Astrocyte (in vitro differentiated cells and primary cell): Measurements from ENCODE around the gene NDOR1. TPM values are rescaled to one million over a fixed set of nuclear protein-coding genes. Genes with fewer than 3 reads are reported as not detected.

Experiments
- DNase-seq: peaks from one replicate; pipeline ENCODE4 v3.0.0-alpha.2; 2010; ENCODE audit warnings: low read depth
- FAIRE-seq: peaks from 2 replicates; lab custom pipeline; 2011; peaks lifted over from hg19 to GRCh38; lab: Jason Lieb, UNC
- H2AFZ ChIP-seq: 2 replicates; pipeline ENCODE4 v1.6.0; 2012; ENCODE audit warnings: low read depth, low read length, inconsistent platforms
- H3K27ac ChIP-seq: 2 replicates; pipeline ENCODE4 v1.5.1; 2011; ENCODE audit warnings: low read depth, low read length, inconsistent platforms
- H3K27me3 ChIP-seq: 2 replicates; pipeline ENCODE4 v1.6.0; 2011; ENCODE audit warnings: low read length, inconsistent platforms; ENCODE audit not compliant: insufficient read depth
- H3K36me3 ChIP-seq: 2 replicates; pipeline ENCODE4 v1.5.1; 2011; ENCODE audit warnings: low read length, inconsistent platforms; ENCODE audit not compliant: insufficient read depth
- H3K4me1 ChIP-seq: 2 replicates; pipeline ENCODE4 v1.5.1; 2011; ENCODE audit warnings: low read length, inconsistent platforms; ENCODE audit not compliant: insufficient read depth
- H3K4me2 ChIP-seq: 2 replicates; pipeline ENCODE4 v1.6.0; 2012; ENCODE audit warnings: low read length, inconsistent platforms
- H3K4me3 ChIP-seq: 2 replicates; pipeline ENCODE4 v1.5.1; 2011; ENCODE audit warnings: low read depth, mild to moderate bottlenecking, low read length, inconsistent platforms; ENCODE audit not compliant: insufficient read depth
- H3K79me2 ChIP-seq: 2 replicates; pipeline ENCODE4 v1.6.0; 2012; ENCODE audit warnings: mild to moderate bottlenecking, low read length, inconsistent platforms; ENCODE audit not compliant: insufficient read depth
- H3K9ac ChIP-seq: 2 replicates; pipeline ENCODE4 v1.6.0; 2012; ENCODE audit warnings: mild to moderate bottlenecking, low read length, inconsistent platforms
- H3K9me3 ChIP-seq: 2 replicates; pipeline ENCODE4 v1.5.1; 2012; ENCODE audit warnings: low read depth, mild to moderate bottlenecking, low read length, inconsistent platforms; ENCODE audit not compliant: insufficient read depth
- H4K20me1 ChIP-seq: 2 replicates; pipeline ENCODE4 v1.6.0; 2012; ENCODE audit warnings: low read length, inconsistent platforms; ENCODE audit not compliant: insufficient read depth
- H3K27ac Mint-ChIP-seq: one replicate; pipeline ENCODE4 v1.8.0; 2021; ENCODE audit warnings: mild to moderate bottlenecking, mixed read lengths; ENCODE audit not compliant: unreplicated experiment
- H3K27me3 Mint-ChIP-seq: one replicate; pipeline ENCODE4 v1.8.0; 2021; ENCODE audit warnings: low read depth, mixed read lengths; ENCODE audit not compliant: unreplicated experiment
- H3K36me3 Mint-ChIP-seq: one replicate; pipeline ENCODE4 v1.8.0; 2021; ENCODE audit warnings: low read depth, mixed read lengths; ENCODE audit not compliant: unreplicated experiment
- H3K4me1 Mint-ChIP-seq: one replicate; pipeline ENCODE4 v1.8.0; 2021; ENCODE audit warnings: low read depth, mixed read lengths; ENCODE audit not compliant: unreplicated experiment
- H3K4me3 Mint-ChIP-seq: one replicate; pipeline ENCODE4 v1.8.0; 2021; ENCODE audit warnings: mild to moderate bottlenecking, moderate library complexity, mixed read lengths; ENCODE audit not compliant: unreplicated experiment
- H3K9me3 Mint-ChIP-seq: one replicate; pipeline ENCODE4 v1.8.0; 2021; ENCODE audit warnings: mild to moderate bottlenecking, mixed read lengths; ENCODE audit not compliant: unreplicated experiment
- CTCF ChIP-seq: IDR thresholded peaks from 2 replicates; pipeline ENCODE4 v1.5.1; 2011; ENCODE audit warnings: low read depth, mild to moderate bottlenecking, inconsistent platforms, low read length, moderate library complexity; ENCODE audit not compliant: insufficient read depth
- EZH2 ChIP-seq: IDR thresholded peaks from 2 replicates; pipeline ENCODE4 v1.6.1; 2012; ENCODE audit warnings: mild to moderate bottlenecking, low read length, inconsistent platforms; ENCODE audit not compliant: insufficient read depth
- total RNA-seq: library from RNA; stranded (reverse); gene quantifications from 2 replicates; pipeline ENCODE4 v1.2.1, GENCODE V29; 2021

Gene NDOR1
- total RNA-seq, 1 donor from 2014 or later: 14.5 TPM

GRCh38 chr9:137214620-137215019 lies 9.1 kb downstream of the NDOR1 start:
- Histone ChIP-seq H4K20me1 (peaks cover 8% of the 10 kb centered on the region), H3K27me3 (no peaks in the 10 kb centered on the region), H3K4me1 (peaks cover 9% of the 10 kb centered on the region), H3K9me3 (no peaks in the 10 kb centered on the region), H3K79me2 (no peaks in the 10 kb centered on the region), H3K27ac (no peak overlapping the region), H2AFZ (no peak overlapping the region), H3K4me2 (no peak overlapping the region), H3K36me3 (no peaks in the 10 kb centered on the region), H3K9ac (no peak overlapping the region), H3K4me3 (no peak overlapping the region)
- no peak for DNase-seq
- Mint-ChIP-seq H3K27ac (no peak overlapping the region), H3K9me3 (no peaks in the 10 kb centered on the region), H3K36me3 (peaks cover 7% of the 10 kb centered on the region), H3K27me3 (no peaks in the 10 kb centered on the region), H3K4me3 (no peak overlapping the region), H3K4me1 (peaks cover 6% of the 10 kb centered on the region)
- no peak for TF ChIP-seq CTCF
- TF ChIP-seq EZH2: no peak
- no peak for FAIRE-seq

DNA sequence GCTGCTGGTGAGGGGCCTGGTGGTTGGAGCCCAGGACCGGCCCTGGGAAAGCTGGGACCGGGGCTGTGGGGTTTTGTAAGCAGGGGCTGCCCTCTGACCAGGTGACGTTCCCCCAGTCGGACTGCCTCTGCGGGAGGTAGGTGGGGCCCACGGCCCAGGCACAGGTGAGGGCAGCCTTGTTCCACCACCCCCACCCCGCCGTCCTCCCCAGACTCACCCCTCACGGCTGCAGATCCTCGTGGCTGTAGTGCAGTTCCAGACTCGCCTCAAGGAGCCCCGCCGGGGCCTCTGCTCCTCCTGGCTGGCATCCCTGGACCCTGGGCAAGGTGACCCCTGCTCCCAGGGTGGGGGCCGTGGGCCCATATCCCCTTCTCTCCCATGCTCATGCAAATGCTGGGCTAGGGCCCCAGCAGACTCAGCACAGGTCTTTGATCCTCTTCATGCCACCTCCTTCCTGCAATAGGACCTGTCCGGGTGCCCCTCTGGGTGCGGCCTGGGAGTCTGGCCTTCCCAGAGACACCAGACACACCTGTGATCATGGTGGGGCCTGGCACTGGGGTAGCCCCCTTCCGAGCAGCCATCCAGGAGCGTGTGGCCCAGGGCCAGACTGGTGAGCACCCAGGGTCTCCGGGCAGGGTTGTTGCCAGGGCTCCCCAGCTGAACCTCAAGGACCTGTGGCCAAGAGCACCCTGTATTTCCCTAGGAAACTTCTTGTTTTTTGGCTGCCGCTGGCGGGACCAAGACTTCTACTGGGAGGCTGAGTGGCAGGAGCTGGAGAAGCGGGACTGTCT lies 9.9 kb downstream of the NDOR1 start:
- Mint-ChIP-seq H3K4me3 (no peak overlapping the region), H3K36me3 (peaks cover 5% of the 10 kb centered on the region), H3K4me1 (peaks cover 6% of the 10 kb centered on the region), H3K9me3 (no peaks in the 10 kb centered on the region), H3K27ac (no peak overlapping the region), H3K27me3 (no peaks in the 10 kb centered on the region)
- Histone ChIP-seq H3K4me2 (no peak overlapping the region), H4K20me1 (peaks cover 8% of the 10 kb centered on the region), H2AFZ (no peak overlapping the region), H3K27me3 (no peaks in the 10 kb centered on the region), H3K4me3 (no peak overlapping the region), H3K79me2 (no peaks in the 10 kb centered on the region), H3K9ac (no peak overlapping the region), H3K9me3 (no peaks in the 10 kb centered on the region), H3K27ac (no peak overlapping the region), H3K4me1 (peaks cover 9% of the 10 kb centered on the region), H3K36me3 (no peaks in the 10 kb centered on the region)
- no peak for TF ChIP-seq EZH2
- no peak for TF ChIP-seq CTCF
- FAIRE-seq (no peak), DNase-seq (no peak)
